NOMO-1 treated with dmso at 0.1 percent for 144 hours (cell line): ENCODE results near the gene RPL6.
"Not testable (repeated sequence)": the region's sequence is repeated elsewhere in the genome, so short reads cannot be mapped to it uniquely, and the experiment has no call there.

Experiments used
- DNase-seq: peaks from one replicate; lab custom pipeline; 2025; ENCODE audit not compliant: unreplicated experiment; lab: John Stamatoyannopoulos, UW

Gene RPL6

DNA sequence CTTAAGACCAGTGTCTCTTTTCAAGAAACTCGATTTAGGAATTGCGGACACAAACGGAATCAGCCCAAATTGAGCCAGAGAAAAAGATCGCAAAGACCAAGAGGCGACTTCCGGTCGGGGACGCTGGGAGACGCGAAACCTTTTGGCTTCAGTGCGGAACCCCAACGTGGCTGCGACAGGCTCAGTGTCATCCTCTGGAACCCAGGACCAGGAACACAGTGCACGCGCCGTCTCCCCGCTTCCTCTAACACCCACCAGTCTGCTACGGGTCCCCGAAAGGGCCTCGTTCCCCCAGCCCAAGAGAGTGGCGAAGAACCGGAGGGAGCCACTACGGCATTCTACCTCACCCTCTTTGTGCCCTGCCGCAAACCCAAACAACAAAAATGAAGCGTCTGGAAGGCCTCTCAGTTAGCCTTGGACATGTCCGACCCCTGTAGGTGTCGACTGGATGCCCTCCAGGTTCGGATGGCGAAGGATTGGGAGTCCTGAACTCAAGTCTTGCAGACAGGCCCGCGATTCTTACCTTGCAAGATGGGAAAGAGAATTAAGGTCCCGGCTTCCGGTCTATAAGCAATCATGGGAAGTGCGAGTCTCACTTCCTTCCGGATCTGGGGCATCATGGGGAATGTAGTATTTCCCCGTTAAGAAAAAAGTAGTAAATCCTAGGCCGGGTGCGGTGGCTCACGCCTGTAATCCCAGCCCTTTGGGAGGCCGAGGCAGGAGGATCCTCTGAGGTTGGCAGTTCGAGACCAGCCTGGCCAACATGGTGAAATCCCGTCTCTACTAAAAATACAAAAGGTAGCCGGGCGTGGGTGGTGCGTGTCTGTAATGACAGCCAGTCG lies at the start of gene RPL6:
RPL6 (minus strand) TSS at position 542 of the 842 bp plus-strand sequence. CDS start 949 bp downstream, outside the sequence.
- DNase-seq, result peak; percentile 83

- DNase-seq, result no peak
Measured at GRCh38 chr12:112458751-112459150, 49.3 kb upstream of the RPL6 start.

DNA sequence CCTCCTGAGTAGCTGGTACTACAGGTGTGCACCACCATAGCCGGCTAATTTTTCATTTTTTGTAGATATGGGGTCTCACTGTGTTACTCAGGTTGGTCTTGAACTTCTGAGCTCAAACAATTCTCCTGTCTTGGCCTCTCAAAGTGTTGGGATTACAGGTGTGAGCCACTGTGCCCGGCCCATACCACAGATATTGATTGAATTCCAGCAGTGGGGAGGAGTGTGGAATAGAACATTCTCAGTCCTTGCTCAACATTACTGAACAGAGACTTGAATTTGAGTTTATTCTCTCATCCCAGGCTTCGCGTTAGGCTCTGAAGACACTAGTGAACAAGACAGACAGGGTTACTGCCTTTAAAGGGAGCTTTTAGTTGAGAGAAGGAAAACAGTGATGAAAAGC lies 48.9 kb upstream of the RPL6 start:
- no peak for DNase-seq

DNA sequence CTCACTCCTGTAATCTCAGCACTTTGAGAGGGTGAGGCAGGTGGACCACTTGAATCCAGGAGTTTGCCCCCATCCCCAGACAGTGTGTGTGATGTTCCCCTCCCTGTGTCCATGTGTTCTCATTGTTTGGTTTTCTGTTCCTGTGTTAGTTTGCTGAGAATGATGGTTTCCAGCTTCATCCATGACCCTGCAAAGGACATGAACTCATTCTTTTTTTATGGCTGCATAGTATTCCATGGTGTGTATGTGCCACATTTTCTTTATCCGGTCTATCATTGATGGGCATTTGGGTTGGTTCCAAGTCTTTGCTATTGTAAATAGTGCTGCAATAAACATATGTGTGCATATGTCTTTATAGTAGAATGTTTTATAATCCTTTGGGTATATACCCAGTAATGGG lies 47.7 kb upstream of the RPL6 start:
- DNase-seq, result not testable (repeated sequence)

- no peak for DNase-seq
Measured at GRCh38 chr12:112456029-112456428, 46.6 kb upstream of the RPL6 start.

DNA sequence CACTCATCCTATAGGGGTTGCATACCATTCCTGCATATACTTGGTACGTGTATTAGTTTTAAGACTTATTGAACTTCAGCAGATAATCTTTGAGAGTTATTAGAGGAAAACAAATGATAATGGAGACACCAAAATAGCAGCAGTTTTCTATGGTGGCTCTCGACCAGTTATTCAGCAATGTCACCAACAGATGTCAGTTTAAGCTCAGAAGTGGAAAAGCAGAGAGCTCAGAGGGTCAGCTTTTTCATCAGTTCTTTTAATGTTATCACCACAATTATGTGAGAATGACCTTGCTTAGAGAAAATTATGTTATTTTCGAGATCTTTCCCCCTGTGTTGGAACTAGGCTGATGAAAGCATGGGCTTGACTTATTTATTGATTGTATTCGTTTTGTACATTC lies 41.3 kb upstream of the RPL6 start:
- DNase-seq, result no peak

DNA sequence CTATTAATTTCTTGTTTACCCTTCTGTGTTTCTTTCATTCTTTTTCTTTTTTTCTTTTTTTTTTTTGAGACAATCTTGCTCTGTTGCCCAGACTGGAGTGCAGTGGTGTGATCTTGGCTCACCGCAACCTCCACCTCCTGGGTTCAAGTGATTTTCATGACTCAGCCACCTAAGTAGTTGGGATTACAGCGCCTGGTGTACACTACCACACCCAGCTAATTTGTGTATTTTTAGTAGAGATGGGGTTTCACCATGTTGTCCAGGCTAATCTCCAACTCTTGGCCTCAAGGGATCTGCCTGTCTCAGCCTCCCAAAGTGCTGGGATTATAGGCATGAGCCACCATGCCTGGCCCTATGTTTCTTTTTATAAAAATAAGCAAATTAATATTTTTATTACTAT lies 38.8 kb upstream of the RPL6 start:
- DNase-seq, result not testable (repeated sequence)

DNA sequence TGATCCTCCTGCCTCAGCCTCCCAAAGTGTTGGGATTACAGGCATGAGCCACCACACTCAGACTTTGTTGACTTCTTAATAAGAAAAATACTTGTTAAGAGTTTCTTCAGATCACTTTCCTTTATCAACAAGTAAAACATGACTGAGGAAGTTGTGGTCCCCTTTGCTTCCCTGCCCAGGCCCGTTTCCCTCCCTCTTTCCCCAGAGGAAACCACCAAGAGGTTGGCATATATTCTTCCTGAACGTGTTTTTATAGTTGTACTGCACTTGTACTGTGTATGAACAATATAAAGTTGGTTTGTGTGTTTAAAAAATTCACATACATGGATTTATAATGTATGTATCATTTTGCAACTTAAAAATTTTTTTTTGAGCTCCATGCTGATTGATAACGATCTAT lies 37.7 kb upstream of the RPL6 start:
- no peak for DNase-seq

DNA sequence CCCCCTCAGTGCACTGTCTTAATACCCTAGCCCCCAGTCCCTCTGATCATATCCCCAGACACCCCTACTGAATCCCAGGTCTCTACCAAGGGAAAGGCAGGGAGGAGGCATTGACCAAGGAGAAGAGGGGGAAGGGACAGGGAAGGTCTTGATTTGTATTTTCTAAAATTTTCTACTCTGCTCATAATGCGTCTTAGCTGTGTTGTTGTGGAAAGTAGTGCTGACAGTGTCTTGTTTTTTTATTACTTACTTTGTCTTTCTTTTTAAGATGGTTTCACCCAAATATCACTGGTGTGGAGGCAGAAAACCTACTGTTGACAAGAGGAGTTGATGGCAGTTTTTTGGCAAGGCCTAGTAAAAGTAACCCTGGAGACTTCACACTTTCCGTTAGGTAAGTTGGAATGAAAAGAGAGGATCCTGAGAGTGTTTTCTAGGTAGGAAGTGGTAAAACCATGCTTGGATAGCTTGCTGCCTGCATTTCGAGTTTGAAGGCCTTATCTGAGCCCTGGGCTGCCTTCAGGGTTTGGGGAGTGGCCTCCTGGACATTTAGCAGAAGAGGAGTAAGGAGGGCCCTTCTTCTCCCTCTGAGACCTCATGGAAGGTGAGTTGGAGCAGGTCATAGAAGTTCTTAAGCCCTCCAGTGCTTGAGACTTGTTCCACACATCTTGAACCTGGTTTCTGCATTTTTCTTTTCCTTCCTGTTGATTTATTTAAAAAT lies 36.8 kb upstream of the RPL6 start:
- no peak for DNase-seq

GRCh38 chr12:112443916-112444315 lies 34.5 kb upstream of the RPL6 start:
- no peak for DNase-seq

GRCh38 chr12:112440653-112441052 lies 31.2 kb upstream of the RPL6 start:
- not testable (repeated sequence) for DNase-seq

GRCh38 chr12:112439769-112440168 lies 30.4 kb upstream of the RPL6 start:
- no peak for DNase-seq

GRCh38 chr12:112438645-112439044 lies 29.2 kb upstream of the RPL6 start:
- not testable (repeated sequence) for DNase-seq

GRCh38 chr12:112433551-112433950 lies 24.1 kb upstream of the RPL6 start:
- no peak for DNase-seq

GRCh38 chr12:112431965-112432364 lies 22.6 kb upstream of the RPL6 start:
- no peak for DNase-seq

- DNase-seq, result no peak
Measured at GRCh38 chr12:112430929-112431328, 21.5 kb upstream of the RPL6 start.

DNA sequence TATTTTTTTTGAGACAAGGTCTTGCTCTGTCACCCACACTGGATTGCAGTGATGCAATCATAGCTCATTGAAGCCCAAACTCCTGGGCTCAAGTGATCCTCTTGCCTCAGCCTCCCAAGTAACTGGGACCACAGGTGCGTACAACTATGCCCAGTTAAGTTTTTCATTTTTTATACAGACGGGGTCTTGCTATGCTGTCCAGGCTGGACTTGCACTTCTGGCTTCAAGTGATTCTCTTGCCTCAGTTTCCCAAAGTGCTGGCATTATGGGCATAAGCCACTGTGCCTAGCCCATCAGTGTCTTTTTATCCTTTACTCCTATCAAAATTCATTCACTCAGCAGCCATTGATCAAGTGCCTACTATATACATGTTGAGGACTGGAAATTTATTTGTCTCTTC lies 18.4 kb upstream of the RPL6 start:
- DNase-seq, result no peak

- no peak for DNase-seq
Measured at GRCh38 chr12:112425582-112426382, 16.4 kb upstream of the RPL6 start.

- DNase-seq, result no peak
Measured at GRCh38 chr12:112424126-112424525, 14.7 kb upstream of the RPL6 start.

- no peak for DNase-seq
Measured at GRCh38 chr12:112422531-112422930, 13.1 kb upstream of the RPL6 start.

GRCh38 chr12:112421363-112421762 lies 12.0 kb upstream of the RPL6 start:
- DNase-seq, result no peak
